HepG2 (cell line): Measurements from ENCODE around the gene ME2. TPM values are rescaled to one million over a fixed set of nuclear protein-coding genes. Genes with fewer than 3 reads are reported as not detected.

Experiments used
- GABPA ChIP-seq, 2 experiments: IDR thresholded peaks; 2 replicates each; pipeline ENCODE4 v1.6.1; 2011 to 2016; ENCODE audit warnings: low read depth in 2 of 2, low read length in 1 of 2, missing biosample characterization in 1 of 2, missing genetic modification characterization in 1 of 2
- HOXD1 ChIP-seq: sonication (generic); formaldehyde crosslinking; IDR thresholded peaks from 2 replicates; pipeline ENCODE4 v1.5.0; 2020; ENCODE audit warnings: missing genetic modification reagents
- NFKB2 ChIP-seq: sonication (generic); formaldehyde crosslinking; IDR thresholded peaks from 2 replicates; pipeline ENCODE4 v1.4.0; 2020; ENCODE audit warnings: missing genetic modification reagents, borderline replicate concordance
- POGZ ChIP-seq: sonication (generic); formaldehyde crosslinking; IDR thresholded peaks from 2 replicates; pipeline ENCODE4 v1.4.0; 2020; ENCODE audit warnings: mild to moderate bottlenecking, missing genetic modification reagents
- ZBTB7B ChIP-seq: sonication (generic); formaldehyde crosslinking; IDR thresholded peaks from 2 replicates; pipeline ENCODE4 v1.4.0; 2020; ENCODE audit warnings: missing genetic modification reagents
- ZNF235 ChIP-seq: sonication (generic); formaldehyde crosslinking; IDR thresholded peaks from 2 replicates; pipeline ENCODE4 v1.8.1; 2023; ENCODE audit warnings: mild to moderate bottlenecking, missing genetic modification reagents, borderline replicate concordance
- ZSCAN12 ChIP-seq: sonication (generic); formaldehyde crosslinking; IDR thresholded peaks from 2 replicates; pipeline ENCODE4 v1.9.0; 2021; ENCODE audit warnings: mild to moderate bottlenecking, missing genetic modification reagents
- polyA plus RNA-seq, 8 experiments: library from polyadenylated mRNA; depleted of rRNA in 3 of 8; stranded (reverse) in 7 of 8; unstranded in 1 of 8; fragments of >200 nt; fragmentation: Illumina TruSeq in 4 of 8; extraction: Trizol in 4 of 8; gene quantifications; 2 replicates each; pipeline versions ENCODE4 v1.2.1 to v1.2.3, GENCODE V29; 2011 to 2016; ENCODE audit warnings: low read depth in 4 of 8, missing spikeins in 1 of 8, mixed read lengths in 1 of 8; ENCODE audit not compliant: insufficient read depth in 1 of 8
- total RNA-seq, 5 experiments: library from RNA; depleted of rRNA; stranded (reverse); fragments of >200 nt; fragmentation: Illumina TruSeq; extraction: Trizol; gene quantifications; 2 replicates each; pipeline ENCODE4 v1.2.3, GENCODE V29; 2016; ENCODE audit warnings: low read depth in 1 of 5
- TF ChIP-seq, protein P1 (sequence below): sonication (generic); formaldehyde crosslinking; IDR thresholded peaks from 2 replicates; pipeline ENCODE4 v1.9.0; 2021; ENCODE audit warnings: missing genetic modification reagents, borderline replicate concordance
- TF ChIP-seq, protein P2 (sequence below): sonication (generic); formaldehyde crosslinking; conservative IDR thresholded peaks from 2 replicates; pipeline ENCODE4 v1.4.0; 2020; ENCODE audit warnings: mild to moderate bottlenecking, missing genetic modification reagents, moderate library complexity
- TF ChIP-seq, protein P3 (sequence below), 2 experiments: sonication (generic) in 1 of 2; formaldehyde crosslinking in 1 of 2; IDR thresholded peaks; 2 replicates each; pipeline versions ENCODE4 v1.4.0 to v1.6.1; 2016 to 2020; ENCODE audit warnings: borderline replicate concordance in 1 of 2, low read depth in 1 of 2, mild to moderate bottlenecking in 1 of 2, missing genetic modification reagents in 1 of 2
- TF ChIP-seq, protein P4 (sequence below): sonication (generic); formaldehyde crosslinking; IDR thresholded peaks from 2 replicates; pipeline ENCODE4 v1.5.1; 2020; ENCODE audit warnings: mild to moderate bottlenecking, moderate library complexity, missing genetic modification reagents

Gene ME2
- total and polyA plus RNA-seq, 2 of the 13 experiments (the other 11 are each of a cell fraction or from before 2014, with no cell fraction given): 17.3 to 20.6 TPM

DNA sequence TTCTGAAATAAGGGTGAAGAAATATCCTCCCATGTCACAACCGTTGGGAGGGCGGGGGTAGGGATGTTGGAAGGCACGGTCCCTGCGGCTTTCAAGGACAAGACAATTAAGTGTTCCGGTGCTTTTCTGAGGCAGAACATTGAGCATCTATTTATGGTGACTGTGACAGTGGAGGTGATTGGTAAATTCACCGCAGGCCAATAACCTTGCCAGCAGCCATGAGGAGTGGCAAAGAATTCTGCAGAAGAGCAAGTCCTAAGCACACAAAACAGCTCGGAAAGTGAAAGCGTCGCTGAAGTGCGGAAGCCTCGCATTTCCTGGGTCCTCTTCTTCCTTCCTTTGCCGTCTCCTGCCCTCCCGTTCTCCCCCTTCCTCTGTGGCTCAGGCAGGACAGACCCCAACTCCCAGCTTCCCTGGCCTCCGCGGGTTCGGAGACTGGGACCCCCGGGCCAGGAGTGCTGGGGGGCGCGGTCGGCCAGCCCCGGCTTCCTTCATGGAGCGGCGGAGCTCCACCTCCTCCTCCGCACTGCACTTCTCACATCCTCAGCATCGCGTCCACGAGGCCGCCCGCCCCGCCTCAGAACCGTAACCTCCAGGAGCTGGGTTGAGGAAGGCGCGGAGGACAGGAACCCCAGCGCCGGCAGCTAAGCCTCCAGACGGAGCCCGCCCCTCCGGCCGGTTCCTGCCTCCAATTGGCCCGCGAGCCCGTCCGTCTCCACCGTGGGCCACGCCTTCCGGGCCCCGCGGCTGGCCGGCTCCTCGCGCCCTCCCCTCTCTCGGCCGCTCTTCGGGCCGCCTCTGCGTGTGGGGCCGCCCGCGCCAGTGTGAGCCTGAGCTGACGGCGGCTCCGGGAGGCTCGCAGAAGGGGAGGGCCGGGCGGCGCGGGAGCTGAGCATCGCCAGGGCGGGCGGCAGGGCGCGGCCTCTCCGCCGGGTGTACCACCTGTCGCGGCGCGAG is at the start of gene ME2 (continued):
- TF ChIP-seq, protein P1, sequence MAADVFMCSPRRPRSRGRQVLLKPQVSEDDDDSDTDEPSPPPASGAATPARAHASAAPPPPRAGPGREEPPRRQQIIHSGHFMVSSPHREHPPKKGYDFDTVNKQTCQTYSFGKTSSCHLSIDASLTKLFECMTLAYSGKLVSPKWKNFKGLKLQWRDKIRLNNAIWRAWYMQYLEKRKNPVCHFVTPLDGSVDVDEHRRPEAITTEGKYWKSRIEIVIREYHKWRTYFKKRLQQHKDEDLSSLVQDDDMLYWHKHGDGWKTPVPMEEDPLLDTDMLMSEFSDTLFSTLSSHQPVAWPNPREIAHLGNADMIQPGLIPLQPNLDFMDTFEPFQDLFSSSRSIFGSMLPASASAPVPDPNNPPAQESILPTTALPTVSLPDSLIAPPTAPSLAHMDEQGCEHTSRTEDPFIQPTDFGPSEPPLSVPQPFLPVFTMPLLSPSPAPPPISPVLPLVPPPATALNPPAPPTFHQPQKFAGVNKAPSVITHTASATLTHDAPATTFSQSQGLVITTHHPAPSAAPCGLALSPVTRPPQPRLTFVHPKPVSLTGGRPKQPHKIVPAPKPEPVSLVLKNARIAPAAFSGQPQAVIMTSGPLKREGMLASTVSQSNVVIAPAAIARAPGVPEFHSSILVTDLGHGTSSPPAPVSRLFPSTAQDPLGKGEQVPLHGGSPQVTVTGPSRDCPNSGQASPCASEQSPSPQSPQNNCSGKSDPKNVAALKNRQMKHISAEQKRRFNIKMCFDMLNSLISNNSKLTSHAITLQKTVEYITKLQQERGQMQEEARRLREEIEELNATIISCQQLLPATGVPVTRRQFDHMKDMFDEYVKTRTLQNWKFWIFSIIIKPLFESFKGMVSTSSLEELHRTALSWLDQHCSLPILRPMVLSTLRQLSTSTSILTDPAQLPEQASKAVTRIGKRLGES (CRISPR knock-in tag): no peak
- TF ChIP-seq, protein P2, sequence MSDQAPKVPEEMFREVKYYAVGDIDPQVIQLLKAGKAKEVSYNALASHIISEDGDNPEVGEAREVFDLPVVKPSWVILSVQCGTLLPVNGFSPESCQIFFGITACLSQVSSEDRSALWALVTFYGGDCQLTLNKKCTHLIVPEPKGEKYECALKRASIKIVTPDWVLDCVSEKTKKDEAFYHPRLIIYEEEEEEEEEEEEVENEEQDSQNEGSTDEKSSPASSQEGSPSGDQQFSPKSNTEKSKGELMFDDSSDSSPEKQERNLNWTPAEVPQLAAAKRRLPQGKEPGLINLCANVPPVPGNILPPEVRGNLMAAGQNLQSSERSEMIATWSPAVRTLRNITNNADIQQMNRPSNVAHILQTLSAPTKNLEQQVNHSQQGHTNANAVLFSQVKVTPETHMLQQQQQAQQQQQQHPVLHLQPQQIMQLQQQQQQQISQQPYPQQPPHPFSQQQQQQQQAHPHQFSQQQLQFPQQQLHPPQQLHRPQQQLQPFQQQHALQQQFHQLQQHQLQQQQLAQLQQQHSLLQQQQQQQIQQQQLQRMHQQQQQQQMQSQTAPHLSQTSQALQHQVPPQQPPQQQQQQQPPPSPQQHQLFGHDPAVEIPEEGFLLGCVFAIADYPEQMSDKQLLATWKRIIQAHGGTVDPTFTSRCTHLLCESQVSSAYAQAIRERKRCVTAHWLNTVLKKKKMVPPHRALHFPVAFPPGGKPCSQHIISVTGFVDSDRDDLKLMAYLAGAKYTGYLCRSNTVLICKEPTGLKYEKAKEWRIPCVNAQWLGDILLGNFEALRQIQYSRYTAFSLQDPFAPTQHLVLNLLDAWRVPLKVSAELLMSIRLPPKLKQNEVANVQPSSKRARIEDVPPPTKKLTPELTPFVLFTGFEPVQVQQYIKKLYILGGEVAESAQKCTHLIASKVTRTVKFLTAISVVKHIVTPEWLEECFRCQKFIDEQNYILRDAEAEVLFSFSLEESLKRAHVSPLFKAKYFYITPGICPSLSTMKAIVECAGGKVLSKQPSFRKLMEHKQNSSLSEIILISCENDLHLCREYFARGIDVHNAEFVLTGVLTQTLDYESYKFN (CRISPR knock-in tag): 0 out of 2 replicates have a peak, but pooled peaks have one; percentile 21
- peak; percentile 36; the same call in 1 of the 2 replicates for TF ChIP-seq ZNF235 (CRISPR knock-in tag)
- TF ChIP-seq, protein P3, sequence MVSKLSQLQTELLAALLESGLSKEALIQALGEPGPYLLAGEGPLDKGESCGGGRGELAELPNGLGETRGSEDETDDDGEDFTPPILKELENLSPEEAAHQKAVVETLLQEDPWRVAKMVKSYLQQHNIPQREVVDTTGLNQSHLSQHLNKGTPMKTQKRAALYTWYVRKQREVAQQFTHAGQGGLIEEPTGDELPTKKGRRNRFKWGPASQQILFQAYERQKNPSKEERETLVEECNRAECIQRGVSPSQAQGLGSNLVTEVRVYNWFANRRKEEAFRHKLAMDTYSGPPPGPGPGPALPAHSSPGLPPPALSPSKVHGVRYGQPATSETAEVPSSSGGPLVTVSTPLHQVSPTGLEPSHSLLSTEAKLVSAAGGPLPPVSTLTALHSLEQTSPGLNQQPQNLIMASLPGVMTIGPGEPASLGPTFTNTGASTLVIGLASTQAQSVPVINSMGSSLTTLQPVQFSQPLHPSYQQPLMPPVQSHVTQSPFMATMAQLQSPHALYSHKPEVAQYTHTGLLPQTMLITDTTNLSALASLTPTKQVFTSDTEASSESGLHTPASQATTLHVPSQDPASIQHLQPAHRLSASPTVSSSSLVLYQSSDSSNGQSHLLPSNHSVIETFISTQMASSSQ (IDR thresholded peaks at IDR 0.05; ENCODE audit: low read depth): no peak
- TF ChIP-seq, protein P3 (CRISPR knock-in tag; IDR thresholded peaks at IDR 0.05; ENCODE audit: borderline replicate concordance): 0 out of 2 replicates have a peak, but pooled peaks have one; percentile 31
- peak; percentile 68 for TF ChIP-seq GABPA (IDR thresholded peaks at IDR 0.05; ENCODE audit: low read depth, low read length)
- peak; percentile 63 for TF ChIP-seq GABPA (CRISPR knock-in tag; IDR thresholded peaks at IDR 0.05; ENCODE audit: low read depth)
- peak; percentile 21; the same call in 1 of the 2 replicates for TF ChIP-seq NFKB2
- 0 out of 2 replicates have a peak, but pooled peaks have one; percentile 53 for TF ChIP-seq HOXD1 (CRISPR knock-in tag)
- peak; percentile 40 for TF ChIP-seq POGZ
- TF ChIP-seq, protein P4, sequence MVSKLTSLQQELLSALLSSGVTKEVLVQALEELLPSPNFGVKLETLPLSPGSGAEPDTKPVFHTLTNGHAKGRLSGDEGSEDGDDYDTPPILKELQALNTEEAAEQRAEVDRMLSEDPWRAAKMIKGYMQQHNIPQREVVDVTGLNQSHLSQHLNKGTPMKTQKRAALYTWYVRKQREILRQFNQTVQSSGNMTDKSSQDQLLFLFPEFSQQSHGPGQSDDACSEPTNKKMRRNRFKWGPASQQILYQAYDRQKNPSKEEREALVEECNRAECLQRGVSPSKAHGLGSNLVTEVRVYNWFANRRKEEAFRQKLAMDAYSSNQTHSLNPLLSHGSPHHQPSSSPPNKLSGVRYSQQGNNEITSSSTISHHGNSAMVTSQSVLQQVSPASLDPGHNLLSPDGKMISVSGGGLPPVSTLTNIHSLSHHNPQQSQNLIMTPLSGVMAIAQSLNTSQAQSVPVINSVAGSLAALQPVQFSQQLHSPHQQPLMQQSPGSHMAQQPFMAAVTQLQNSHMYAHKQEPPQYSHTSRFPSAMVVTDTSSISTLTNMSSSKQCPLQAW (CRISPR knock-in tag): peak; percentile 68; the same call in 1 of the 2 replicates
- peak; percentile 68 for TF ChIP-seq ZBTB7B (CRISPR knock-in tag)
- TF ChIP-seq ZSCAN12 (CRISPR knock-in tag): 0 out of 2 replicates have a peak, but pooled peaks have one; percentile 68
